PC-9 (cell line): ENCODE measurements around the gene AP2B1.

Experiments
- EZH2 ChIP-seq: fragments of 200-600 bp; sonication (generic); IDR thresholded peaks from 2 replicates; pipeline ENCODE4 v1.8.0; 2017; ENCODE audit warnings: antibody characterized with exemption, low read depth
- TF ChIP-seq, protein P1 (sequence below): fragments of 200-600 bp; sonication (generic); conservative IDR thresholded peaks from 2 replicates; pipeline ENCODE4 v1.6.1; 2017; ENCODE audit warnings: mixed run types, antibody characterized with exemption, mild to moderate bottlenecking, moderate library complexity

DNA sequence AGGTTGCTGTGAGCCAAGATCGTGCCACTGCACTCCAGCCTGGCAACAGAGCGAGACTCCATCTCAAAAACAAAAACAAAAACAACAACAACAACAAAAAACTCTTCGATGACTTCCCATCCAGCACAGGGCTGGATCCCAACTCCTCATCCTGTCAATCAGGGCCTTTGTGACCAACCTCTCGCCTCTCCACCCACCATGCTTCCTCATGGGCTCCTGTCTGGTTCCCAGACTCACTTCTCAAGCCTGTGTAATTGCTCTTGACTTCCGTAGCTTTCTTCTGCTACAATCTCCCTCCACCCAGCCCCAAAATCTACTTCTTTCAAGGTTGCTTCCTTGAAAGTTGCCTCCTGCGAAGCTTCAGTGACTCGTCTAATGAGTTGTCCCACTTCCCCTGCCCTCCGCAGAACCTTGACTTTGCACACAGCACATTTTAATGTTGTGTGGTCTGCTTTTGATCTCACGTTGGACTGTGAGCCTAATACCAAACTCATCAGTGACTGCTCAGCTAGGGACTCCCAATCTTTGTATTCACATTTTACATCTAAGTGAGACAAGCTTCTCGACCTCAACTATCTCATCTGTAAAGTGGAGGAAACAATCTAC is 143.4 kb downstream of the AP2B1 start:
- TF ChIP-seq, protein P1, sequence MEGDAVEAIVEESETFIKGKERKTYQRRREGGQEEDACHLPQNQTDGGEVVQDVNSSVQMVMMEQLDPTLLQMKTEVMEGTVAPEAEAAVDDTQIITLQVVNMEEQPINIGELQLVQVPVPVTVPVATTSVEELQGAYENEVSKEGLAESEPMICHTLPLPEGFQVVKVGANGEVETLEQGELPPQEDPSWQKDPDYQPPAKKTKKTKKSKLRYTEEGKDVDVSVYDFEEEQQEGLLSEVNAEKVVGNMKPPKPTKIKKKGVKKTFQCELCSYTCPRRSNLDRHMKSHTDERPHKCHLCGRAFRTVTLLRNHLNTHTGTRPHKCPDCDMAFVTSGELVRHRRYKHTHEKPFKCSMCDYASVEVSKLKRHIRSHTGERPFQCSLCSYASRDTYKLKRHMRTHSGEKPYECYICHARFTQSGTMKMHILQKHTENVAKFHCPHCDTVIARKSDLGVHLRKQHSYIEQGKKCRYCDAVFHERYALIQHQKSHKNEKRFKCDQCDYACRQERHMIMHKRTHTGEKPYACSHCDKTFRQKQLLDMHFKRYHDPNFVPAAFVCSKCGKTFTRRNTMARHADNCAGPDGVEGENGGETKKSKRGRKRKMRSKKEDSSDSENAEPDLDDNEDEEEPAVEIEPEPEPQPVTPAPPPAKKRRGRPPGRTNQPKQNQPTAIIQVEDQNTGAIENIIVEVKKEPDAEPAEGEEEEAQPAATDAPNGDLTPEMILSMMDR = no peak
- no peak for TF ChIP-seq EZH2
